A549 treated with Mapracorat at 1 μM for 4 hours (cell line): ENCODE measurements around the gene TMEM239. TPM values are rescaled to one million over a fixed set of nuclear protein-coding genes. Genes with fewer than 3 reads are reported as not detected.

ENCODE experiments used
- total RNA-seq: library from RNA; stranded (reverse); fragments of 200-300 nt; extraction: Qiagen RNA extraction; gene quantifications from 5 replicates; pipeline ENCODE4 v1.2.3, GENCODE V29; 2022

The TMEM239 gene
- not detected in 5 replicates for total RNA-seq

GRCh38 chr20:2816030-2816582 is at the start of gene TMEM239:
TSS of gene TMEM239 (plus strand) at chr20:2816364. CDS start at chr20:2816555, 191 bp downstream.

GRCh38 chr20:2800521-2801285 is 15.5 kb upstream of the TMEM239 start, which contains the start of gene CPXM1:
TSS of gene CPXM1 (minus strand) at chr20:2800627. CDS start at chr20:2800572, 55 bp downstream.

GRCh38 chr20:2814587-2815051 is 1.5 kb upstream of the TMEM239 start, which contains the start of gene C20orf141:
TSS of gene C20orf141 (plus strand) at chr20:2814987. CDS start at chr20:2815185, 198 bp downstream.

GRCh38 chr20:2840138-2840966 is 24.2 kb downstream of the TMEM239 start, which contains the start of the genes PCED1A and VPS16:
TSS of gene PCED1A (minus strand) at chr20:2840655. CDS start at chr20:2839912, 743 bp downstream.
TSS of gene VPS16 (plus strand) at chr20:2840745. CDS start at chr20:2840775, 30 bp downstream.

Other genes with a start within 250 kb of the TMEM239 start
- gene NOP56, start 163.7 kb upstream of the TMEM239 start, total RNA-seq = 567 to 662 TPM (median 613 TPM) in 5 replicates
- 128 to 140 TPM (median 137 TPM) in 5 replicates for gene IDH3B, start 152.1 kb upstream of the TMEM239 start, total RNA-seq
- 2.9 to 4.0 TPM (median 3.0 TPM) in 5 replicates for gene EBF4, start 123.6 kb upstream of the TMEM239 start, total RNA-seq
- not detected in 5 replicates for gene CPXM1, start 15.7 kb upstream of the TMEM239 start, total RNA-seq
- 0.39 to 0.49 TPM in 2 of 5 replicates, not detected in the others for gene C20orf141, start 1.4 kb upstream of the TMEM239 start, total RNA-seq
- gene PCED1A, start 24.3 kb downstream of the TMEM239 start, total RNA-seq = 17.6 to 28.9 TPM (median 26.2 TPM) in 5 replicates
- gene VPS16, start 24.4 kb downstream of the TMEM239 start, total RNA-seq = 24.5 to 36.5 TPM (median 33.8 TPM) in 5 replicates
- gene PTPRA, start 57.1 kb downstream of the TMEM239 start, total RNA-seq = 33.7 to 41.1 TPM (median 38.3 TPM) in 5 replicates
- 0.41 TPM in 1 of 5 replicates, not detected in the others for gene GNRH2, start 227.3 kb downstream of the TMEM239 start, total RNA-seq
- 107 to 165 TPM (median 150 TPM) in 5 replicates for gene MRPS26, start 229.7 kb downstream of the TMEM239 start, total RNA-seq